Sigmoid colon (tissue), 7 donors: ENCODE results near the gene MME. TPM values are rescaled to one million over a fixed set of nuclear protein-coding genes. Genes with fewer than 3 reads are reported as not detected.

Experiments used
- DNase-seq: peaks from one replicate; pipeline ENCODE4 v3.0.0-alpha.2; 2019
- H3K27ac ChIP-seq, 4 donors: fragments of 200-600 bp; sonication (generic); one replicate each; pipeline ENCODE4 v1.5.1; 2016 to 2019; ENCODE audit warnings: mild to moderate bottlenecking in 1 of 4
- H3K27me3 ChIP-seq, 3 donors: fragments of 200-600 bp; sonication (generic); one replicate each; pipeline ENCODE4 v1.5.1; 2019; ENCODE audit warnings: mild to moderate bottlenecking in 1 of 3
- H3K36me3 ChIP-seq, 4 donors: fragments of 200-600 bp; sonication (generic); one replicate each; pipeline ENCODE4 v1.5.1; 2016 to 2019
- H3K4me1 ChIP-seq, 4 donors: fragments of 200-600 bp; sonication (generic); one replicate each; pipeline ENCODE4 v1.5.1; 2017 to 2019
- H3K4me3 ChIP-seq, 4 donors: fragments of 200-600 bp; sonication (generic); one replicate each; pipeline ENCODE4 v1.5.1; 2017 to 2019; ENCODE audit warnings: mild to moderate bottlenecking in 2 of 4, moderate library complexity in 1 of 4
- H3K9me3 ChIP-seq, 4 donors: fragments of 200-600 bp in 3 of 4; sonication (generic) in 3 of 4; one replicate each; pipeline versions ENCODE4 v1.5.1 to v1.6.1; 2013 to 2019
- EP300 ChIP-seq, 4 donors: sonication (generic); formaldehyde crosslinking; IDR thresholded peaks; one replicate each; pipeline ENCODE4 v1.6.1; 2017; ENCODE audit warnings: antibody characterized with exemption in 4 of 4
- POLR2A ChIP-seq, 2 donors: fragments of 450-650 bp; IDR thresholded peaks; one replicate each; pipeline ENCODE4 v1.6.1; 2016; ENCODE audit warnings: antibody characterized with exemption in 2 of 2, mild to moderate bottlenecking in 2 of 2, moderate library complexity in 2 of 2
- POLR2AphosphoS5 ChIP-seq, 4 donors: sonication (generic); formaldehyde crosslinking; IDR thresholded peaks; one replicate each; pipeline ENCODE4 v1.6.1; 2017; ENCODE audit warnings: antibody characterized with exemption in 4 of 4
- WGBS, 2 donors: extraction: QIAGEN DNeasy Blood & Tissue Kit; methylation state at CpG; one replicate each; pipeline ENCODE4 v1.1.7; 2013; 5-methylcytosine and 5-hydroxymethylcytosine counted together
- intact Hi-C: fragments of 100-400 bp; cut with DNase I; formaldehyde crosslinking; loops from one replicate; pipeline ENCODE4 v1.15.1; 2023
- polyA plus RNA-seq, 3 donors: library from polyadenylated mRNA; stranded (reverse); fragments of 200-250 nt; gene quantifications; one replicate each; pipeline ENCODE4 v1.2.3, GENCODE V29; 2013
- total RNA-seq, 4 donors: library from RNA; depleted of rRNA; stranded (reverse); fragments of >200 nt; gene quantifications; one replicate each; pipeline ENCODE4 v1.1.0, GENCODE V29; 2016
- TF ChIP-seq, protein P1 (sequence below), 4 experiments: fragments of 450-650 bp in 3 of 4; fragments of 200-600 bp in 1 of 4; IDR thresholded peaks; one replicate each; pipeline ENCODE4 v1.5.1; 2016 to 2019; ENCODE audit warnings: antibody characterized with exemption in 4 of 4, mild to moderate bottlenecking in 3 of 4, moderate library complexity in 2 of 4
- donor health status: healthy with polysubstance abuse.
- donor health status: Bipolar disorder and iron deficiency.
- donor health status: healthy.

MME gene
- total and polyA plus RNA-seq, 7 donors, result 0.46 to 5.0 (median 1.1) TPM

- Histone ChIP-seq H3K4me3 (no peak overlapping the region), H3K27ac (no peak overlapping the region), H3K4me1 (no peaks in the 10 kb centered on the region), H3K9me3 (peaks cover 0 to 5% (median 0%) of the 10 kb centered on the region in 4 donors), H3K36me3 (no peaks in the 10 kb centered on the region), H3K27me3 (no peaks in the 10 kb centered on the region)
- TF ChIP-seq, protein P1, sequence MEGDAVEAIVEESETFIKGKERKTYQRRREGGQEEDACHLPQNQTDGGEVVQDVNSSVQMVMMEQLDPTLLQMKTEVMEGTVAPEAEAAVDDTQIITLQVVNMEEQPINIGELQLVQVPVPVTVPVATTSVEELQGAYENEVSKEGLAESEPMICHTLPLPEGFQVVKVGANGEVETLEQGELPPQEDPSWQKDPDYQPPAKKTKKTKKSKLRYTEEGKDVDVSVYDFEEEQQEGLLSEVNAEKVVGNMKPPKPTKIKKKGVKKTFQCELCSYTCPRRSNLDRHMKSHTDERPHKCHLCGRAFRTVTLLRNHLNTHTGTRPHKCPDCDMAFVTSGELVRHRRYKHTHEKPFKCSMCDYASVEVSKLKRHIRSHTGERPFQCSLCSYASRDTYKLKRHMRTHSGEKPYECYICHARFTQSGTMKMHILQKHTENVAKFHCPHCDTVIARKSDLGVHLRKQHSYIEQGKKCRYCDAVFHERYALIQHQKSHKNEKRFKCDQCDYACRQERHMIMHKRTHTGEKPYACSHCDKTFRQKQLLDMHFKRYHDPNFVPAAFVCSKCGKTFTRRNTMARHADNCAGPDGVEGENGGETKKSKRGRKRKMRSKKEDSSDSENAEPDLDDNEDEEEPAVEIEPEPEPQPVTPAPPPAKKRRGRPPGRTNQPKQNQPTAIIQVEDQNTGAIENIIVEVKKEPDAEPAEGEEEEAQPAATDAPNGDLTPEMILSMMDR (IDR thresholded peaks at IDR 0.05), result no peak
- TF ChIP-seq POLR2A (IDR thresholded peaks at IDR 0.05) (no peak), EP300 (IDR thresholded peaks at IDR 0.05) (no peak), POLR2AphosphoS5 (IDR thresholded peaks at IDR 0.05) (no peak)
- WGBS, 2 donors, result 94 to 95% methylated on average over 5 of the region's 5 CpGs
- intact Hi-C loops, result no loop called here
- no peak for DNase-seq
Measured at GRCh38 chr3:155225417-155225816, 145.3 kb downstream of the MME start.

DNA sequence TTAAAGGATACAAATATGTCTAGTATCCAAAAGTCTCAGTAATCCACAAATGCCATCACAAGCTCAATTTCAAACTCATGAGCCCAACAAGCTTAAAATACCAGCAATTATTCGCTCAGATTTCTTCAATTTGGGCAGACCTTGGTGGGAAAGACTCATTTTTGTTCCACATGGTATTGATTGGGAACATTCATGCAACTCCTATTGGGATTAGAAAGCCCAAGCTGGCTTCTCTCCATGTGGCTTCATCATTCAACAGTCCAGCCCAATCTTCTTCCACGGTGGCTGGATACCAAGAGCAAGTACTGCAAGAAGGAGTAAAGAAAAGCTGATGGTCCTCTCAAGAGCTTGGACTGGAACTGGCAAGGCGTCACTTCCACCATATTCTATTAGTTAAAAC, 147.0 kb downstream of the MME start:
- DNase-seq, result no peak
- Histone ChIP-seq H3K4me3 (no peak overlapping the region), H3K9me3 (no peaks in the 10 kb centered on the region), H3K36me3 (no peaks in the 10 kb centered on the region), H3K4me1 (peaks cover 0 to 4% (median 2%) of the 10 kb centered on the region in 4 donors), H3K27me3 (no peaks in the 10 kb centered on the region), H3K27ac (no peak overlapping the region)
- WGBS, 2 donors, result 85 to 87% methylated on average over 3 of the region's 3 CpGs
- TF ChIP-seq, protein P1 (IDR thresholded peaks at IDR 0.05), result no peak
- TF ChIP-seq POLR2AphosphoS5 (IDR thresholded peaks at IDR 0.05) (no peak), EP300 (IDR thresholded peaks at IDR 0.05) (no peak), POLR2A (IDR thresholded peaks at IDR 0.05) (no peak)
- intact Hi-C loops, result no loop called here

DNA sequence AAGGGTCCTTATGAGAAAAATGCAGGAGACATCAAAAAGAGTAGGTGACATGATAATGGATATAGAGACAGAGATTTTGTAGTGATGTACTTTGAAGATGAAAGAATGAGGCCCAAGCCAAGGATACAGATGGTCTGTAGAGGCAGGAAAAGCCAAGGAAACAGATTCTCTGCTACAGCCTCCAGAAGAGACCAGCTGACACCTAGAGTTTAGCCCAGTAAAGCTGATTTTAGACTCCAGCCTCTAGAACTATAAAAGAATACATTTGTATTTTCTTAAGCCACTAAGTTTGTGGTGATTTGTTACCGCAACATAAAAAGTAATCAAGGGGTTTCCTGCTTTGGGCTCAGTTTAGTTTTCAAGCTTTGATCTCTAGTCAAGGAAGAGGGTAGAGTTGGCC, 148.6 kb downstream of the MME start:
- DNase-seq, result no peak
- intact Hi-C loops, result no loop called here
- no peaks in the 10 kb centered on the region for H3K27me3 ChIP-seq

GRCh38 chr3:155229086-155229485, 149.0 kb downstream of the MME start:
- Histone ChIP-seq H3K4me3 (no peak overlapping the region), H3K9me3 (no peaks in the 10 kb centered on the region), H3K27ac (no peak overlapping the region), H3K4me1 (peaks cover 0 to 20% (median 18%) of the 10 kb centered on the region in 4 donors), H3K36me3 (no peaks in the 10 kb centered on the region), H3K27me3 (no peaks in the 10 kb centered on the region)
- intact Hi-C loops, result no loop called here
- no peak for DNase-seq
- no peak for TF ChIP-seq EP300 (IDR thresholded peaks at IDR 0.05)
- TF ChIP-seq, protein P1 (IDR thresholded peaks at IDR 0.05), result no peak
- TF ChIP-seq POLR2AphosphoS5 (IDR thresholded peaks at IDR 0.05), result no peak
- TF ChIP-seq POLR2A (IDR thresholded peaks at IDR 0.05), result no peak
- 84 to 95% methylated on average over 1 of the region's 1 CpG for WGBS, 2 donors

More for the DNA sequence above, 148.6 kb downstream of the MME start:
- no peaks in the 10 kb centered on the region for H3K36me3 ChIP-seq
- H3K9me3 ChIP-seq, result no peaks in the 10 kb centered on the region
- WGBS, 2 donors, result 90 to 96% methylated on average over 1 of the region's 1 CpG
- peaks cover 0 to 19% (median 18%) of the 10 kb centered on the region in 4 donors for H3K4me1 ChIP-seq
- no peak overlapping the region for H3K4me3 ChIP-seq
- TF ChIP-seq, protein P1 (IDR thresholded peaks at IDR 0.05), result no peak
- TF ChIP-seq EP300 (IDR thresholded peaks at IDR 0.05) (no peak), POLR2A (IDR thresholded peaks at IDR 0.05) (no peak), POLR2AphosphoS5 (IDR thresholded peaks at IDR 0.05) (no peak)
- no peak overlapping the region for H3K27ac ChIP-seq

DNA sequence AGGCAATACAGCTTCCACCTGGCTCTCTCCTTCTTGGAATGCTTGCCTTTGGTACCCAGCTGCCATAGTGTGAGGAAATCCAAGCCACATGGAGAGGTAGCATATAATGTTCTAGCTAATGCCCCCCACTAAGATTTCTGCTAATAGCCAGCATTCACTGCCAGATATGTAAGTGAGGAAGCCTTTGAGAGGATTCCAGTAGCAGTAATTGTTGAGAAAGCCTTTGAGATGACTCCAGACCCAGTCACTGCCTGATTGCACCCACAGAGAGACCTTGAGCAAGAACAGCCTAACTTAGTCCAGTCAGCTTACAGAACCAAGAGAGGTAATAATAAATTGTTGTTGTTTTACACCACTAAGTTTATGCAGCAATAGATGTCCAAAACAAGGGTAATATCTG, 150.3 kb downstream of the MME start:
- peaks cover 0 to 20% (median 18%) of the 10 kb centered on the region in 4 donors for H3K4me1 ChIP-seq
- intact Hi-C loops, result no loop called here
- H3K27ac ChIP-seq, result no peak overlapping the region
- H3K36me3 ChIP-seq, result no peaks in the 10 kb centered on the region
- H3K4me3 ChIP-seq, result no peak overlapping the region
- no peak for DNase-seq
- H3K9me3 ChIP-seq, result no peaks in the 10 kb centered on the region
- TF ChIP-seq EP300 (IDR thresholded peaks at IDR 0.05), result no peak
- TF ChIP-seq, protein P1 (IDR thresholded peaks at IDR 0.05), result no peak
- no peak for TF ChIP-seq POLR2A (IDR thresholded peaks at IDR 0.05)
- no peak for TF ChIP-seq POLR2AphosphoS5 (IDR thresholded peaks at IDR 0.05)
- H3K27me3 ChIP-seq, result no peaks in the 10 kb centered on the region
